NCI-H2171 treated with DMSO at 0.1 percent for 48 hours (cell line): ENCODE results near the gene DGKB.

Source experiments
- DNase-seq: peaks from one replicate; lab custom pipeline; 2025; lab: John Stamatoyannopoulos, UW

The DGKB gene

DNA sequence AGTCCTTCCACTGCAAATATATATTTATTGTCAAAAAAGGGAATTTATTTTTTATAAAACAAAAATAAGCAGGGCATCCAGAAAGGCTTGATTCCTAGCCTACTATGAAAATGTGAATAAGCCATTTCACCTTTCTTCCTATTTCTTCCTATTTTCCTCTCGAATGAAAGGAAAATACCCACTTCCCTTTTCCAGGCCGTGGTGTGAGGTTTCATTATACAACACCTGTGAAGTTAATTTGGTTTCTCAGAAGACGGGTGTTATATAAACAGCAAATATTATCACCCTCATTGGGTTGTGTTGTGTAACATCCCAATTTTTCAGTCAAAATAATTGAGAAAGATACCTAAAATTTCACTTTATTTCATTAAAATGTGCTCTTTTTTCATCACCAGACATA is 214.3 kb downstream of the DGKB start:
- DNase-seq: peak; percentile 81

DNA sequence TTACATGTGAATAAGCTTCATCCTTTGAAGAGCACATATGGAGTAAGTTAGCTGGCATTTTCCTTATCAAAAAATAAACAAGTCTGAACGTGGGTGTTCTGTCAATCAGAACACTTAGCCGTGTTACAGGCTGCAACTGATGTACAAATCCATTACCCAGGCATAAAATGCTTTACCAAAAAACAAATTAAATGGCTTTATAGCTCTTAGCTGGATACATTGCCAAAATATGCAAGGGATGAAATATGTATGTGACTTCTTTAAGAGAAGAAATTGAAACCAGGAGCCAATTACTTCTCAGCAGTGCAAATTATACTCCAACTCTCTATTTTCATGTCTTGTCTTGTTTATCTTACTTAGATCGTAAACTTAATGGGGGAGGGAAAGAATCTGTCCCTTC is 214.8 kb downstream of the DGKB start:
- DNase-seq: peak; percentile 87

DNA sequence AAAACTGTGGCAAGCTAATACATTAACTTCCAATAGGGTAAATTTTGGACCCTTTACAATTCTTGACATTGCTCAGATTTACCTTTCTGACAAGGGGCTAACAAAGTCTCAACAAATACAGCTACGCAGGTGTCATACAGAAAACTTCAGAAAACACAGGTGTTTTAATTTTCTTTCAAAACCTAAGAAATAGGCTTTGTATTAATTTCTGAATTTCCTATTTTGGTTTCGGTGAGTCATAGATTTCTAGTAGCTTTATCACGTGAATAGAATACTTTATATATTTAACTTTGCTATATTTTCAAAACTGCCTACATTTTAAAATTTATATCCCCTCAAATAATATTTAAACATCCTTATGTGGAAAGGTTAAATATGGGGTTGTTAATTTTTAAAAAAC is 215.3 kb downstream of the DGKB start:
- no peak for DNase-seq

DNA sequence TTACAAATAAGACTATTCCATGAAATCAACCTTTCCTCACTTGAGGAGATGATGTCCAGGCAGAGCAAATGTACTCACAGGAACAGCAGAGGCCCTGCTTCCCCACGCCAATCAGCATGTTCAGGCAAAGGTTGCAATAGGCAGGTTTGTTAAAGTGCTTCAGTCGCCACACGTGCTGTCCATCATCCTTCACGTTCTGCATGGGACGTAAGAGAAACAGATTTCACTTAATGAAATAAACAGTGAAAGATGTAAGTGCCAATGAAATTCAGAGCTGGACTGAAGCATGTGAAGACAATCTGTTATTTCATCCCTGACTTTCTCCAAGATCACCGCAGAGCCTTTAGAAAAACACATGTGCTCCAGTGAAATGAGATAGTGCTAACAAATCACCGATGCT is 217.4 kb downstream of the DGKB start:
- DNase-seq: no peak

DNA sequence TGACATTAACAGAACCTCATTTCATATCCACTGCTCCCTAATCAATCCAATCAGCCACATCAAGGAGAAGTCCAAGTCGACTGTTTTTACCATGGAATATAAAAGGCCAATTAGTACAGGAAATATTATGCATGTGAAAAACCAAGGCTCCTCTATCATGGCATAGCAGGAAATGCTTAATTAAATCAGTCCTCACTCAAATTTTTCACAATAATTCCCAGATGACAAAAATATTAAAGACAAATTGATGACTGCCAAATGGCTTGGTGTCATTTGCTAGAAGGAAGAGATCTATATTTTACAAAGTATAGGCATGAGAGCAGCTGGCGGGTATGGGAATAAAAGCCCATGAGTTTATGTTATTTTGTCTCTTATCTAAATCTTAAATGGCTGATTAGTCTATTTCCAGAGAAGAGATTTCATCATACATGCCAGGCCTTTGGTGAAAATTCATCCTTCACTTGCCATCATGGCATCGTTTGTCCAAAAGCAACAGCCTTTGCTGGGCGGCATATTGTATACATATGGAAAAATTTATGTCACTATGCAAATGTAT is 219.6 kb downstream of the DGKB start:
- DNase-seq: no peak

DNA sequence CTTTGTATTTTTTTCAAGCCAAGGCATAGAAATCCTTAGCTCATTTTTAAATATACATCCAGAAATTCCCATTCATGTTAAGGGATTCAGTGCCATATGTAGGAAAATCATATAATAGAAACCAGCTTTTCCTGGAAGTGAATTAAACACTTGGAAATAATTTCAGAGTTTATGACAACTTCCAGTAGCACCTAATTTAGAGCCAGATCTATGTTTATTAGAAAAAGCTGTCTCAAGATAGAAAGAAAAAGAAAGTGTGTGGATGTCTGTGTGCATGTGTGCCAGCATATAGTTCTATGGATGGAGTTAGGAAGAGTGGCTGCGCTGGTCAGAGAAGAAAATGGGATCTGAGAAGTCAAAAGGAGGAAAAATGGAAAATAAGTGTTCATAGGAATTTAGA is 225.7 kb downstream of the DGKB start:
- no peak for DNase-seq

DNA sequence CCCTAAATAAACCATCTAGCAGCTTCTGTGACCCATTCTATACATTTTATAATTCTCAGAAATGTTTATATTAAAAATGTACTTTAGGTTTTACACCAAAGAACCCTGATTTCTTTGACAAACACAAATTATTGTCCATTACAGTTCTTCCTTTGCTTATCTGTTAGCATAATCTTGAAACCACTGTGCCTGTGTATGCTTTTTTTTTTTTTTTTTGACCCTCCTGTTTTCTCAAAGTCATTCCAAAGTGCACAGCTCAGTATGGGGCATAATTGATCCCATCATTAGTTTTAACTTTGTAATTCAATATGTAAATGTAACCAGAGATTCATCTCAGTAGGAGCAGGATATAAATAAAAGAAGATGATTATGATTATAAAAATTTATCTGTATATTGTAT is 229.3 kb downstream of the DGKB start:
- DNase-seq: peak; percentile 20

DNA sequence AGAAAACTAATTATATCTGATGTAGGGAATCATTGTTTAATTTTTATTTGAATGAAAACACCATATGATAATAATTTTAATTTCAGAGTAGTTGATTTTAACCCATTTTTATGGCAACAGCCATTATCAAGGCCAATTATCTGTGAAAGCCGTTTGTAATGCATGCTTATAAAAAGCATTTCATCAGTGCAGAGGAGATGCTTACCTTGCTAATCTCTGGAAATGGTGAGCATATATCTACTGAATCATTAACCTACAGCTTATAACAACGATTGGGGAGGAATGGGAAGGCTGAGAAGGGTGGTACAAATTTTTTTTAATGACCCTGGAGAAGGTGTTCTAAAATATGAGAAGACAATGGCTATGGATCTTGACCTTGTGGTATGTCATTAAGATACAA is 235.6 kb downstream of the DGKB start:
- DNase-seq: no peak

DNA sequence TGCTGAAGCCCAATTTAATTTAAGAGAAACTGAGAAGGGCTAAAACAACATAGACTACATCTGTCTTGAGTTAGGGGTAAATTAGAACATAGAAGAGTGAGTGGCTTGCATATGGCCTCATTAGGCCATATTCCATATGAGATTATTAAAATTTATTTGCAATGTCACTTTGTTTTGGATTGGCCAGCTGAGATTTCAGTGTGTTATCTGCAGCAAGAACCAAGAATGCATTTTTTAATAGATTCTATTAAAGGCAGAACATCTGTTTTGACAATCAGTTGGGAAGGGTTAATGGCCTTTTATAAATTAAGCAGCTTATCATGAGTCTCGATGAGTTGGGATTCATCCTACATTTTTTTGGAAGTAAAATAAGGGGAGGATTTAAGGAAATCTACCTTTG is 236.2 kb downstream of the DGKB start:
- no peak for DNase-seq

DNA sequence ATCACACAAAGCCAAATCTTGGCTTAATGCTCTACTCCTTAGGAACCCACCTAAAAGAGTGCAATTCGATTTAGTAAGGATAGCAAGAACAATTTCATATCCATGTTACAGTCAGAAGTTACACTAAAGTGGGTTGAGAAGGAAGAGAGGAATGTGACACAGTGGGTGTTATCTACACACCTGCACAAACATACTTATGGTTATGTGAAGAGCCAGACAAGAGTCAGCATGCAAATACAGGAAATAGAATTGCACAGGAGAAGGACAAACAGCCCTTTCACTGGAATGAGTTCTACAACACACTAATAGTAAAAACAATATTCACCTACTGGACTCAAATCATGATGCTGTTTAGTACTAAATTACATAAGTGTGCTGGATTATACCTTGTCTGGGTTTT is 262.8 kb downstream of the DGKB start:
- no peak for DNase-seq

DNA sequence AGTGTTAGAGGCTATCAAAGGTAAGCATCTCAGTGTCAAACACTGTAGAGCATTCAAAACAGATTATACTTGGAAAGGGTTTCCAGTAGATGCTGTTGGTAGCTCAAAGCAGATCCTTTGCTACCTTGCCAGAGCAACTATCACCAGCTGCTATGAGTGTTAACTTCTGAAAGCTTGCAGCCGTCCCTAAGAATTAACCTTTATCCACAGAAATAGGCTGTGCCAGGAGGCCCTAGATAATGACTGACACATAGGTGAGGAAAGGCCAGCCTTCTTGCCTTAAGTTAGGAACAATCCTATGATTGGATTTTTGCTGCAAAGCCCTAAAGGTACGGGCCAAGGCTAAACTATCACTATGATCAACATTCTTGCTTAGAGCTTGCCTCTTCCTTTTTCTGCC is 263.2 kb downstream of the DGKB start:
- no peak for DNase-seq

DNA sequence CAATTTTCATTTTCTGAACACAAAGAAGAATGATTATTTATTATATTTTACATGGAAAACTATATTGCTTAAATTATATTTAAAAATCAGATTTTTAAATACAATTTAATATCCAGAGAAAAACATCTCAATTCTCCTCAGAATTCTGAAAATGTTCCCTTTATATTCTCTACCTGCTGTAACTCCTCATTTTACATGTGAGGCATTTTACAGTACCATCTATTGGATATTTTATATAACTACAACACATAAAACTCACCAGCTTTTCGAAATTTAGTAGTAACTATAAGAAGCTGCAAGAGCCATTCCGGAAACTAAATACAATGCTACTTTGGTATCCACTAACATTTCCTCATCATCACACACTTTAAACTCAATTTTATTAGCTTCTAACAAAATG is 264.6 kb downstream of the DGKB start:
- DNase-seq: no peak

DNA sequence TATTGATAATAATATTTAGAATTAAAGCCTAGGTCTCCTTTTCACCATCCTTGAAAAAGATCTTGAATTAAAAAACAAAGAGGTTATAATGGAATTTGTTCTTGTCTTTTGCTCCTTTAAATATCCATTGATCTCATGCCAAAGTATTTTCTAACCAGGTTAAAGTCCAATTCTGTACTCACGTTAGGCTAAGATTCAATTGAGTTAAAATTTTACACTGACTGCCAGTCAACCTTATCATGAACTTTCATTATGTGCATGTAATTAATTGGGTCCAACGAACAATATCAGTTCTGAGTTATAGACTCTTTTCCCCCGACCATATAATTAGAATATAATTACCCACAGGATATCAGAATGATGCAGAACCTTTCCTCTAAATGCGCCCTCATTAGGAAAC is 266.6 kb downstream of the DGKB start:
- no peak for DNase-seq

DNA sequence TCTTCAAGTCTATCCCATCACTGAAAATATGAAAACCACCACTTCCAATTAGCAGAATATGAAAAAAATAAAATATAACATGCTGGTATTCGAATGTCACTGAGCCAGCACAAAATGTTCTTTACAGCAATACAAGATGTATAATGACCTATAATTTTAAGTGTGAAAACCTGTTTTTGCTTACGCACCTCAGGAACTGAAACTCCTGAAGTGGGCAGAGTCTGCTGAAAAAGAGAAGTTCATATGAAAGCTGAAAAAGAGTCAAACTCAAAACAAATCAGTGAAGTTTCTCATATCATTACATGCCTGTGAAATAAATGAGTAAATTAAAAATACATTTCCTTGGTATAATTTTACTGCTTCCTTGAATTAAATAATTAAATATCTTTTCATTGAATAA is 272.5 kb downstream of the DGKB start:
- DNase-seq: no peak

DNA sequence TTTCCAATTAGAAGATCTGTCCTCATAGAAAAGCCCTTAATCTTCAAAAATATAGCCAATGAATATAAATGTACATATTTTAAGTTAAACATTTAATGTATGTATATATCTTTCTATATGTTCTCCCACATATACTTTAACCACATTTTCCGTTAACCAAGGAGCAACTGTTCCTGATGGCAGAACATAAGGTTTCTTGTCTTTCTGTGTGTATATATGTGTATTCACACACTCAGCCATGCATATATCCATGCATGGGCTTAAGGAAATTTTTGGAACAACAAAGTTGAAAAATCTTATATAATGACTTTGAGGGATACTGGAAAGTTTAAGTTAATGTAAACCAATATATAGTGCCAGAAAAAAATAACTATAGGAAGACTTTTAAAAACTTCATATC is 274.0 kb downstream of the DGKB start:
- no peak for DNase-seq

DNA sequence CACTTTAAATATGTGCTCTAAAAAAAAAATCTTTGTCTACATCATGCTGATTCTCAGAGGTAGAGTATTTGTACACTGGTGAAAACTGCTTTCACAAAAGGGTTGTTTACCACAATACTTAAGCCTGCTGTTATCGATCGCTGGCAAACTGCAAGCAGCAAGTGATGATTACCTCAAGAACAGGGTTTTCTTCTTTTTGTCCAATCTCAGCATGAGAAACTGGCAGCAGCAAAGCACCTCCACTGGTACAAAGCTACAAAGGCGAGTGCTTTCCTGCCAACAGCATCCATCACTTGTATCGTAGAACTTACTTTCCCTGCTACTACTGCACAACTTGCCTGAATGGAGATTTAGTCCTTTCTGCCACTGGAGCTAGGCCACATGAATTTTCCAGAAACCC is 276.5 kb downstream of the DGKB start:
- DNase-seq: no peak

DNA sequence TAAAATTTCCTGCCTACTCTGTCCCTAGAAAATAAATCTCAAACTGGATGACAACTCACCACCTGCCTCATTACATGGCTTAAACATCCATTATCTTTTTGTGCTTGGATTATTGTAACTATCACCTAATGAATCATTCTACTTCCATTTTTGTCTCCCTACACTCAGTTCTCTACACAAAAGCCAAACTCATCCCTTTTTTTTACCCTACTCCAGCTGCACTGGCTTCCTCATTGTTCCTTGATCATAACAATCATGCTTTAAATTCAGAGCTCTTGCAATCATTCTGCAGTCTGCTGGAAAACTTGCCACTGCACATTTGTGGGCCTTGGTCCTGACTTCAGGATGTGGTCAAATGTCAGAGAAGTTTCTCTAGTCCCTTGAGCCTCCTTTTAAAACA is 280.0 kb downstream of the DGKB start:
- DNase-seq: no peak

DNA sequence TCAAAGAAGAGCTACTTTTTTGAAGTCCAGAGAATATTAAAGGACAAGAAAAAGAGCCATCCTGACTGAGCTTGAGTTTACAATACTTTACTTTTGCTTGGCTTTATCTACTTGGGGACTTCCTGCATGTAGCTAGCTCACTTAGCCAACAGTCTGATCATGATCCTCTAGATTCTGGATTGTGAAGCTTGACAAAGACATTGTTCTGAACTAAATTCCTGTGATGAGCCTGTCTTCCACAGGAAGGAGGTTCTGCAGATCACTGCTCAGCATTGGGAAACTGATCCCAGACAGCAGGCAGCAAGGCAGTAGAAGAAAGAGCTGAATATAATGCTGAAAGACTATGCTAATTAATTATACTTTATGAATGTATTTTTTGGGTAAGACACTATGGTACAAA is 296.4 kb downstream of the DGKB start:
- DNase-seq: no peak

DNA sequence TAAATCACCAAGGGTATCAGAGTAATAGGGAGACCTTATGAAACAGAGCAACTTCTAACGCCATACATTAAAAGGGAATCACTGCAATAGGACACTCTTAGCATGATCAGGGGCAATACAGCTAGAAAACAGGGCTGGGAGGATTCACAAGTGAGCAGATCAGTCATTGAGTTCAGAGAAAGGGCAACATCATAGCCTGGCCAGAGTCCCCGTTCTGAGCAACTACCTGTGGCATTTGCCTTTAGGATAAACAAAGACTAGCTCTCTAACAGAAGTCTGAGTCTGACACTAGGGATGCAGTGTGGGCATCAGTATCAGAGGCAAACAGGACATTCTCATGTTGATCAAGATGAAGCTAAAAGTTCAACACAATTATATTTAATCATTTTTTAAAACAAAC is 297.9 kb downstream of the DGKB start:
- DNase-seq: no peak

DNA sequence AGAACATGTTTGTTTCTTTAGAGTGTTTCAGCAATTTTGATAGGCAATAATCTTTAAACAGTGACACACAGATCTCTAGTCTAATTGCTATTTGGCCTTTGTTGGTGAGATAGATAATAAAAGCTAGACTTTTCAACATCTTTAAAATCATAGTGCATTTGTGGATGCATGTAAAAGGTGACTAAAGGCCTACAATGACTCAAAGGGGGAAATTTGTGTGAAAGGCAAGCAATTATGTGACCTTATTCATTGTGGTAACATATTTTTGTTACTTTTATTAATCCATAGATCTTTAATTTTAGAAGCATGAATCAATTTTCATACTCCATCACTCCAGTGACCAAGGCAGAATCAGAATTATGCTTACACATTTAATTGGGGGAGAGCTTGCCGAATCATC is 299.7 kb downstream of the DGKB start:
- DNase-seq: no peak

DNA sequence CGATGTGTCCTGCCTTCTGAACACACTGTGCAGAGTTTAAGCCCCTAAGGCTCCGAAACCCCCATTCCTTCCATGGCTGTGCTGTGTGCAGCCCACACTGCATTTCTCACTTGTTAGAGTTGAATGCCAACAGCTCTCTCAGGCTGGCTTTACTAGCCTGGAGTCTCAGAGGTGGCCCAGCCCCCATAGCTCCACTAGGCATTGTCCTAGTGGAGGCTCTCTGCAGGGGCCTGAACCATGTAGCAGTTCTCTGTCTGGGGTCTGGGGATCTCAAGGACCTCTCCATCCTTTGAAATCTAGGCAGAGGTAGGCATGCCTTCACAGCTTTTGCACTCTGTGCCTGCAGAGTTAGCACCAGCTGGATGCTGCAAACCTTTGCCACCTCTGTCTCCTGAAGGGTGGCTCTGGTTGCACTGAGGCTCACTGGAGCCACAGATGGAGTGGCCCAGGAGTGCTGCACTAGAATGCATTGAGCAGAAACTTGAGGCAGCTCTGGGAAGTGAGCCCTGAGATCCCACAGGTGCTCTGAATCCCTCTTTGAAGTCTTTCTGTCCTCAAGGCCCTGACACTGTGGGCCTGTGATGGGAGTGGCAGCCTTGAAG is 301.7 kb downstream of the DGKB start:
- no peak for DNase-seq

DNA sequence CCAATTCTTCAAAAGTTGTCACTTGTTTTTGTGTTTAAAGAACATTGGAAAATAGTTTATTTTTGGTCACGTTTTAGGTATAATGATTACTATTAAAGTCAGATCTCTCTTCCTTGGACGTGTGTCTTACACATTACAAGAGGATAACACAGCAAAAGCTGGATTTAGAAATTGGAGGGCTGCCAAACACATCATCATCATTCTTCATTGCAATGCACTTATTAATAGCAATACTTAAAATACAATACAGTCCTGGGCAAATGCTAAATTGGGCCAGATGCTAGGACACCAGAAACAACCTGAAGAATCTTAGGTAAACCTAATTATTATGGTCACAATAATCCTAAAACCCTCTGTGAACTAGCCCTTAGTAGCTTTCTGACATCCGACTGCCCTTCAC is 303.6 kb downstream of the DGKB start:
- no peak for DNase-seq

DNA sequence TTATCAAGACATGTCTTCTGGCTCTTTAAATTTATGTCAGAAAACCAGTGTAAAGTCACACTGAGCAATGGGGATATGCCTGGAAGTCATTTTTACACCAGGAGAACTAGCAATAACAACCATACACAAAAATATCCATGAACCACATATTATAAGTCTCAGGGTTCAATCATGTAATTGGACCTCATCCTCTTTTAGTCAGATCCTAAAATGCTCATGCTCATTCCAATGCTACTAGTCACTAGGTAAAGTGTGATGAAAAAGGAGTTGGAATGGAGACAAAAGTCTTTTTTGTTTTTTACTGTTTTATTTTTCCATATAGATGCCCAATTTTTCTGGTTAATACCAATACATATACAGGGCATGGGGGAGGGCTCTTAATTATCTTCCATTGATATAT is 306.1 kb downstream of the DGKB start:
- DNase-seq: no peak

DNA sequence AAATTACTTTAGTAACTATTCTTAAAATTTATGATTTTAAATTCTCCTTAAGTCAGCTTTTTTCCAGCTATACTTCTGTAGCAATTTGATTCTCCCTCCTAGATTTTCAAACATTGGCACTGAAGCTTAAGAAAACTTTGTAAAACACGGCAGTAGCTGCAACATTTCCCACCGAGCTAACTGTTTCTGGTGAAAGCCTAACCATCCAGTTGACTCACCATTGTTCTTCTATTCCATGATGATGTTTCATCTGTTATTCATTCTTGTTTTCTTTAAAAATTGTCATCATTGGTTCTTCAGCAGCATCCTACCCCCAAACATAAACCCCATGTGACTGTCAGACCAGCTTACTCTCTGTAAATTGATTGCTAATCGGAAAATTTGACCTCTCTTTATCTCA is 312.3 kb downstream of the DGKB start:
- DNase-seq: no peak

DNA sequence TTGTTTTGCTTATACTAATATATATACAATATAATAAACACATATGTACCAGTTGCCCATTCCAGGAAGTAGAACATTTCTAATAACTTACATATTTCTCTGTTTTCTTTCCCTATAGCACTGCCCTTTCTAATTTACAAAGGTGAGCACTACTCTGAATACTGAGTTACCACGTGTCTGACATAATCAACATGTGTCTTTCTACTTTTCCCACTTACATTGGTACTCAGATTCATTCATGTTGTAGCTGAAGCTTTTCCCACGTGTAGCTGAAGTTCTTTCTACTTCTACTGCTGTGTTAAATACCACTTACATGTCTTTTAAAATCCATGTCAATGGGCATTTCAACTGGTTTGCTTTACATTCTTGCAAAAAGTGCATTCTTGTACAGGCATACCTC is 317.3 kb downstream of the DGKB start:
- DNase-seq: no peak
